GM21447 (cell line): Measurements from ENCODE around the gene UCHL5.

Experiments
- ATAC-seq: cut with Tn5 transposase; IDR thresholded peaks from one replicate; pipeline ENCODE4 v1.9.1; 2021; ENCODE audit not compliant: unreplicated experiment

Gene UCHL5

GRCh38 chr1:192968323-192968722 lies 90.8 kb downstream of the UCHL5 start:
- no peak for ATAC-seq

- ATAC-seq, result no peak
Measured at GRCh38 chr1:192967901-192968300, 91.3 kb downstream of the UCHL5 start.

- no peak for ATAC-seq
Measured at GRCh38 chr1:192967211-192967877, 91.8 kb downstream of the UCHL5 start.

GRCh38 chr1:192966073-192966472 lies 93.1 kb downstream of the UCHL5 start:
- ATAC-seq, result no peak

GRCh38 chr1:192962901-192963300 lies 96.3 kb downstream of the UCHL5 start:
- no peak for ATAC-seq
